Thoracic aorta (tissue), 2 donors: Measurements from ENCODE around the gene TUNAR. TPM values are rescaled to one million over a fixed set of nuclear protein-coding genes. Genes with fewer than 3 reads are reported as not detected.

Experiments used
- ATAC-seq: fragments of 150-250 bp; one replicate; pipeline ENCODE4 v1.8.0; 2017; ENCODE audit warnings: low read depth; ENCODE audit not compliant: insufficient number of reproducible peaks, low FRiP score
- DNase-seq: peaks from one replicate; pipeline ENCODE4 v3.0.0-alpha.2; 2020; ENCODE audit warnings: low spot score
- H3K27ac ChIP-seq, 2 donors: fragments of 200-600 bp; sonication (generic); 1 replicate in 1 of 2; 2 replicates in 1 of 2; pipeline ENCODE4 v1.5.1; 2016; ENCODE audit warnings: mild to moderate bottlenecking in 2 of 2, moderate library complexity in 2 of 2
- H3K27me3 ChIP-seq: fragments of 200-600 bp; sonication (generic); replicated peaks from 2 replicates; pipeline ENCODE4 v1.6.0; 2016; ENCODE audit warnings: mild to moderate bottlenecking; ENCODE audit not compliant: insufficient read depth
- H3K36me3 ChIP-seq: fragments of 200-600 bp; sonication (generic); one replicate; pipeline ENCODE4 v1.5.1; 2016
- H3K4me1 ChIP-seq, 2 donors: fragments of 200-600 bp; sonication (generic); 1 replicate in 1 of 2; 2 replicates in 1 of 2; pipeline versions ENCODE4 v1.5.1 to v1.6.0; 2016; ENCODE audit warnings: low read depth in 2 of 2, mild to moderate bottlenecking in 1 of 2; ENCODE audit not compliant: control insufficient read depth in 1 of 2
- H3K4me3 ChIP-seq: fragments of 200-600 bp; sonication (generic); 2 replicates; pipeline ENCODE4 v1.5.1; 2016; ENCODE audit warnings: mild to moderate bottlenecking
- H3K9me3 ChIP-seq: fragments of 200-600 bp; sonication (generic); 2 replicates; pipeline ENCODE4 v1.5.1; 2016
- CTCF ChIP-seq: fragments of 200-600 bp; sonication (generic); IDR thresholded peaks from one replicate; pipeline ENCODE4 v1.5.1; 2019; ENCODE audit warnings: antibody characterized with exemption
- total RNA-seq, 2 donors: library from RNA; depleted of rRNA; stranded (reverse); fragments of >200 nt; gene quantifications; one replicate each; pipeline versions ENCODE4 v1.1.0 to v1.2.3, GENCODE V29; 2016

TUNAR gene
- total RNA-seq, 2 donors from 2014 or later: not detected

GRCh38 chr14:95944462-95944861, 67.8 kb downstream of the TUNAR start:
- Histone ChIP-seq H3K27me3 (no peaks in the 10 kb centered on the region), H3K4me3 (no peak overlapping the region), H3K27ac (no peak overlapping the region), H3K9me3 (peaks cover 4% of the 10 kb centered on the region), H3K36me3 (no peaks in the 10 kb centered on the region), H3K4me1 (no peaks in the 10 kb centered on the region)
- ATAC-seq (no peak), DNase-seq (no peak)
- TF ChIP-seq CTCF: no peak

GRCh38 chr14:95946867-95947266, 70.2 kb downstream of the TUNAR start:
- no peak for ATAC-seq
- no peak overlapping the region for H3K4me3 ChIP-seq
- no peaks in the 10 kb centered on the region for H3K36me3 ChIP-seq
- H3K4me1 ChIP-seq: no peaks in the 10 kb centered on the region
- H3K27ac ChIP-seq: no peak overlapping the region
- peaks cover 4% of the 10 kb centered on the region for H3K9me3 ChIP-seq
- TF ChIP-seq CTCF: no peak
- no peak for DNase-seq
- no peaks in the 10 kb centered on the region for H3K27me3 ChIP-seq

DNA sequence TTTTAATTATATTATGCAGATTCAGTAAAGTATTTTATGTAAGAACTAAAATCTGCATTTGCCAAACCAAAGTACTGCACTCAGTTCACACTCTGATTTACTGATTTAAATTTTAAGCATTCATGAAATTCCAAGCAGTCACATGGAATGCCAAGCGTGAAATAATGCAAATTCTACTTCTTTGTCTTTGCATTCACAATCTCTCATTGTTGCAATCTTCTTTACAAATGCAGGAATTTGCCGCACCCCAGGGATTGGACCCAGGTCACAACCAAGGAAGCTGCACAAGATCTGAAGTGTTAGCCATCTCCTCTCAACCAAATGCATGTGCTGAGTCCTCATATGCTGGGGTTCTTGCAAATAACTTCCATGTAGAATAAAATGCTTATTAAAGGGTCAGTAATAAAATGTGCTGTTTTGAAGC, 71.9 kb downstream of the TUNAR start:
- DNase-seq (no peak), ATAC-seq (no peak)
- Histone ChIP-seq H3K9me3 (no peaks in the 10 kb centered on the region), H3K4me1 (no peaks in the 10 kb centered on the region), H3K36me3 (no peaks in the 10 kb centered on the region), H3K4me3 (no peak overlapping the region), H3K27me3 (no peaks in the 10 kb centered on the region), H3K27ac (no peak overlapping the region)
- TF ChIP-seq CTCF: no peak

GRCh38 chr14:95951359-95951758, 74.7 kb downstream of the TUNAR start:
- no peaks in the 10 kb centered on the region for H3K9me3 ChIP-seq
- no peak for TF ChIP-seq CTCF
- no peaks in the 10 kb centered on the region for H3K36me3 ChIP-seq
- H3K27ac ChIP-seq: no peak overlapping the region
- H3K27me3 ChIP-seq: no peaks in the 10 kb centered on the region
- no peaks in the 10 kb centered on the region for H3K4me1 ChIP-seq
- DNase-seq: no peak
- H3K4me3 ChIP-seq: no peak overlapping the region
- no peak for ATAC-seq

DNA sequence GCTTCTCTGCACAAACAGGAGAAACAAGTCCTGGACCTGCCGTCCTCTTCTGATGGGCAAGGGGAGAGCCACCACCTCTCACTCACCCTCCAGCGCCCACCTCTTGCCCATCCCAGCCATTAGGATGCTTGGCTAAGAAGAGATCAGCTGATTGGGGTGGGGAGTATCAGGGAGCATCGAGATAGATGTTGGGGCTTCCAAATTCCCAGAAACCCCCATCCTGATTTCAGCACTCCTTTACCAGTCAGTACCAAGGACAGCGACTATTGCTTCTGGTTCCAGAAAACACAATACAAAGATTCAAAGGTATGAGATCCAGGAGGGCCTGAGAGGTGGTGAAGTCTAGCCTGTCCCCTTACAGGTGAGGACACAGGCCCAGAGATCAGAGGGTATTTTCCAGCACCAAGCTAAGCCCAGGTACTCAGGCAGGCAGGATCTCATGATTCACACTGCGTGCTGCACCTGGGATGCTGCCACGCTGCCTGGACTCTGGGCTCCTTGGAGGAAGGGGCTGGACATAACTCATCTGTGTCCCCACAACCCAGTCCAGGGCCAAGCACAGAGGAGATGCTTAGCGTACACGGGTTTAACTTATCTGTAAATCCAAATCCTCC, 76.6 kb downstream of the TUNAR start:
- H3K9me3 ChIP-seq: no peaks in the 10 kb centered on the region
- H3K27ac ChIP-seq: no peak overlapping the region
- H3K27me3 ChIP-seq: no peaks in the 10 kb centered on the region
- no peak overlapping the region for H3K4me3 ChIP-seq
- ATAC-seq (no peak), DNase-seq (no peak)
- H3K4me1 ChIP-seq: no peaks in the 10 kb centered on the region
- no peaks in the 10 kb centered on the region for H3K36me3 ChIP-seq
- no peak for TF ChIP-seq CTCF
